ENCODE measurements around the gene SLC25A45. TPM values are rescaled to one million over a fixed set of nuclear protein-coding genes. Genes with fewer than 3 reads are reported as not detected.

SLC25A45 gene
- total and polyA plus RNA-seq, 2 donors (not counting 1 experiment from before 2014, with no cell fraction given) = 0.52 to 1.5 TPM

DNA sequence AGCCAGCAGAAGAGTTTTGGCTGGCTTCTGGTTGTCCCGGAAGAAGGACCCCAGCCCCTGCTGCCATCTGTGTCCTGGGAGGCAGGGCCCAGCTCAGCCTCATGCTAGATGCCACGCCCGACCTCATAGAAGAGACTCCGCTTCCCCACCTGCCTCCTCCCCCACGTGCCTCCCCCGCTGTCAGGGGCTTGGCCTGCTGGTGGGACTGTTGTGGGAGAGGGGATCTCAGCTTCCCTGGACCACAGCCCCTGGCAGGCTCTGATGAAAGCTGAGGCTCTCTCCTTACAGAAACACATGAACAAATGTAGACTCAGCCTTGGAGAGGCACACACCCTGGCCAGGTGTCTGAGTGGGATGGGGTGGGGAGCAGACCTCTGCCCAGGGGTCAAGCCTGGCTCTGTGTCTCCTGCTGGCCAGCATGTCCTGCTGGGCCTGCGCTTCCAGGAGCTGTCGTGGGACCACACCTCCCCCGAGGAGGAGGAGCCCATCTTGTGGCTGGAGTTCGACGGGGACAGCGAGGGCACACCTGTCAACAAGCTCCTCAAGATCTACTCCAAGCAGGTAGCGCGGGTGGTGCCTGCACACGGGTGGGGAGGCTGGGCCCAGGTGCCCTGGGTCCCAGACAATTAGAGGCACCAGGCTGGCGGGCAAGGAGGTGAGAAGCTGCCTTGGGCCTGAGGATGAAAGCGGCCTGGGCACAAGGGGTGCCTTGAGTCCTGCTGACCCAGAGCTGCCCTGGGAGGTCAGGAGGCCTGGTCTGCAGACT lies 18.0 kb upstream of the SLC25A45 start:
- Histone ChIP-seq H3K4me2 (ENCODE audit: extremely low read depth, insufficient read depth, low read length) (no peak overlapping the region), H3K36me3 (ENCODE audit: control insufficient read depth, insufficient read depth, low read length) (peaks cover 39% of the 10 kb centered on the region), H3K4me3 (replicated peaks in 1 of 4; ENCODE audit: control extremely low read depth in 1 of 4, insufficient read depth in 1 of 4, low read depth in 3 of 4, low read length in 4 of 4) (no peak overlapping the region), H3K9ac (ENCODE audit: insufficient read depth, low read length) (no peak overlapping the region), H3K4me1 (ENCODE audit: control insufficient read depth, extremely low read depth, insufficient read depth, low read length) (no peaks in the 10 kb centered on the region), H3K27ac (ENCODE audit: insufficient read depth, low read length) (no peak overlapping the region), H2AFZ (ENCODE audit: low read length) (no peak overlapping the region), H3K79me2 (ENCODE audit: control insufficient read depth, insufficient read depth, low read length) (no peaks in the 10 kb centered on the region), H4K20me1 (ENCODE audit: control insufficient read depth, extremely low read depth, insufficient read depth, low read length) (no peaks in the 10 kb centered on the region), H3K9me3 (ENCODE audit: control insufficient read depth, insufficient read depth, low read depth, low read length) (no peaks in the 10 kb centered on the region), H3K27me3 (ENCODE audit: control insufficient read depth, insufficient read depth, low read length) (no peaks in the 10 kb centered on the region)
- TF ChIP-seq, protein P1, sequence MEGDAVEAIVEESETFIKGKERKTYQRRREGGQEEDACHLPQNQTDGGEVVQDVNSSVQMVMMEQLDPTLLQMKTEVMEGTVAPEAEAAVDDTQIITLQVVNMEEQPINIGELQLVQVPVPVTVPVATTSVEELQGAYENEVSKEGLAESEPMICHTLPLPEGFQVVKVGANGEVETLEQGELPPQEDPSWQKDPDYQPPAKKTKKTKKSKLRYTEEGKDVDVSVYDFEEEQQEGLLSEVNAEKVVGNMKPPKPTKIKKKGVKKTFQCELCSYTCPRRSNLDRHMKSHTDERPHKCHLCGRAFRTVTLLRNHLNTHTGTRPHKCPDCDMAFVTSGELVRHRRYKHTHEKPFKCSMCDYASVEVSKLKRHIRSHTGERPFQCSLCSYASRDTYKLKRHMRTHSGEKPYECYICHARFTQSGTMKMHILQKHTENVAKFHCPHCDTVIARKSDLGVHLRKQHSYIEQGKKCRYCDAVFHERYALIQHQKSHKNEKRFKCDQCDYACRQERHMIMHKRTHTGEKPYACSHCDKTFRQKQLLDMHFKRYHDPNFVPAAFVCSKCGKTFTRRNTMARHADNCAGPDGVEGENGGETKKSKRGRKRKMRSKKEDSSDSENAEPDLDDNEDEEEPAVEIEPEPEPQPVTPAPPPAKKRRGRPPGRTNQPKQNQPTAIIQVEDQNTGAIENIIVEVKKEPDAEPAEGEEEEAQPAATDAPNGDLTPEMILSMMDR (conservative IDR thresholded peaks at IDR 0.05 in 1 of 2, IDR thresholded peaks at IDR 0.05 in 1 of 2; ENCODE audit: low read depth in 1 of 2, low read length in 2 of 2) = no peak
- TF ChIP-seq EZH2 (IDR thresholded peaks at IDR 0.05; ENCODE audit: low read length, missing control alignments) = no peak
- no peak for DNase-seq (ENCODE audit: low read depth in 2 of 2)

DNA sequence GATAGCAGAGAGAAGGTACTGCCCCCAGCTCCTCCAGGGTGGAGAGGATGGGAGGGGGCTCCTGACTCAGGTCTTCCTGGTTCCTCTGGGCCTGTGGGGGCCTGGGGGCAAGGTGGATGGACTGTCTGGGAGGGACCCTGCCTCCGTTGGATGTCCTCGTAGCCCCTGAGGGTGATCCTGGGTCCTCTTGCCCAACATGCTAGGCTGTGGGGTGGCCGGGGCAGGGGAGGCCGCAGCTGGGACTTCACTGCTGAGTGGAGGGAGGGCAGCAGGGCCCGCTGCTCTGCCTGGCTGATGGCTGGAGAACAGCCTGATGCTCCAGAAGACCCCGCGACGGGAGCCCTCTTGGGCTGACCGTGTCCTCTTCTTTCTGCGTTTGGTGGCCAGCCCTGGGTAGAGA lies 17.4 kb upstream of the SLC25A45 start:
- Histone ChIP-seq H3K4me3 (replicated peaks in 1 of 4; ENCODE audit: control extremely low read depth in 1 of 4, insufficient read depth in 1 of 4, low read depth in 3 of 4, low read length in 4 of 4) (no peak overlapping the region), H3K79me2 (ENCODE audit: control insufficient read depth, insufficient read depth, low read length) (no peaks in the 10 kb centered on the region), H3K36me3 (ENCODE audit: control insufficient read depth, insufficient read depth, low read length) (peaks cover 35% of the 10 kb centered on the region), H3K9ac (ENCODE audit: insufficient read depth, low read length) (no peak overlapping the region), H3K4me1 (ENCODE audit: control insufficient read depth, extremely low read depth, insufficient read depth, low read length) (no peaks in the 10 kb centered on the region), H3K27me3 (ENCODE audit: control insufficient read depth, insufficient read depth, low read length) (no peaks in the 10 kb centered on the region), H4K20me1 (ENCODE audit: control insufficient read depth, extremely low read depth, insufficient read depth, low read length) (no peaks in the 10 kb centered on the region), H3K9me3 (ENCODE audit: control insufficient read depth, insufficient read depth, low read depth, low read length) (no peaks in the 10 kb centered on the region), H2AFZ (ENCODE audit: low read length) (no peak overlapping the region), H3K27ac (ENCODE audit: insufficient read depth, low read length) (no peak overlapping the region), H3K4me2 (ENCODE audit: extremely low read depth, insufficient read depth, low read length) (no peak overlapping the region)
- DNase-seq (ENCODE audit: low read depth in 2 of 2) = no peak
- no peak for TF ChIP-seq EZH2 (IDR thresholded peaks at IDR 0.05; ENCODE audit: low read length, missing control alignments)
- TF ChIP-seq, protein P1 (conservative IDR thresholded peaks at IDR 0.05 in 1 of 2, IDR thresholded peaks at IDR 0.05 in 1 of 2; ENCODE audit: low read depth in 1 of 2, low read length in 2 of 2) = no peak

DNA sequence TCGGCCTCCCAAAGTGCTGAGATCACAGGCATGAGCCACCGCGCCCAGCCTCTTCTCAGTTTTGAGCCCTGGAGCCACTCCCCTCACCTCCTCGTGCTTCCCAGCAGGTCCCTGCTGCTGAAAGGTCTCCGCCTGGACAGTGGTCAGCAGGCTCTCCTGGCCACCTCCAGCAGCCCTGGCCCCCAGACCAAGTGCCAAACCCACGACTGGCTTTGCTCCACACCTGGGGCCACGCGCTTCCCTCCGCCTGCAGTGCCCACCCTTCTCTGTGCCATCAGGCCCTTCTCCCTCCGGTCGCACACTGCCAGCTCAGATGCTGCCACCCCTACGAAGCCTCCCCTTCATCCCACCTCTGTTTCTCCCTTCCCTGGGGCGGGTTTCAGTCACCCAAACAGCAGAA lies 16.8 kb upstream of the SLC25A45 start:
- no peak overlapping the region for H3K4me3 ChIP-seq (replicated peaks in 1 of 4; ENCODE audit: control extremely low read depth in 1 of 4, insufficient read depth in 1 of 4, low read depth in 3 of 4, low read length in 4 of 4)
- H4K20me1 ChIP-seq (ENCODE audit: control insufficient read depth, extremely low read depth, insufficient read depth, low read length) = no peaks in the 10 kb centered on the region
- H2AFZ ChIP-seq (ENCODE audit: low read length) = no peak overlapping the region
- H3K9ac ChIP-seq (ENCODE audit: insufficient read depth, low read length) = no peak overlapping the region
- no peaks in the 10 kb centered on the region for H3K9me3 ChIP-seq (ENCODE audit: control insufficient read depth, insufficient read depth, low read depth, low read length)
- no peaks in the 10 kb centered on the region for H3K4me1 ChIP-seq (ENCODE audit: control insufficient read depth, extremely low read depth, insufficient read depth, low read length)
- no peaks in the 10 kb centered on the region for H3K27me3 ChIP-seq (ENCODE audit: control insufficient read depth, insufficient read depth, low read length)
- DNase-seq (ENCODE audit: low read depth in 2 of 2) = no peak
- peaks cover 36% of the 10 kb centered on the region for H3K36me3 ChIP-seq (ENCODE audit: control insufficient read depth, insufficient read depth, low read length)
- TF ChIP-seq EZH2 (IDR thresholded peaks at IDR 0.05; ENCODE audit: low read length, missing control alignments) = no peak
- TF ChIP-seq, protein P1 (conservative IDR thresholded peaks at IDR 0.05 in 1 of 2, IDR thresholded peaks at IDR 0.05 in 1 of 2; ENCODE audit: low read depth in 1 of 2, low read length in 2 of 2) = no peak
- no peaks in the 10 kb centered on the region for H3K79me2 ChIP-seq (ENCODE audit: control insufficient read depth, insufficient read depth, low read length)
- no peak overlapping the region for H3K27ac ChIP-seq (ENCODE audit: insufficient read depth, low read length)
- no peak overlapping the region for H3K4me2 ChIP-seq (ENCODE audit: extremely low read depth, insufficient read depth, low read length)
